ENCODE measurements around the gene METTL2B.
A peak's percentile ranks its signal among the peaks of the same experiment; 100 is the strongest.
"Not testable (repeated sequence)": the region's sequence is repeated elsewhere in the genome, so short reads cannot be mapped to it uniquely, and the experiment has no call there.

METTL2B gene

GRCh38 chr7:128456255-128456725 lies 20.3 kb upstream of the METTL2B start:
- peak overlapping the region; percentile 96 for H3K4me2 ChIP-seq (ENCODE audit: low read length)
- H3K79me1 ChIP-seq (ENCODE audit: low read length): peaks cover 26% of the 10 kb centered on the region
- H4K91ac ChIP-seq (ENCODE audit: low read depth, low read length): peak overlapping the region; percentile 97
- H2AFZ ChIP-seq (ENCODE audit: insufficient read depth, low read length, poor library complexity): peak overlapping the region; percentile 55
- no peaks in the 10 kb centered on the region for H3K27me3 ChIP-seq (ENCODE audit: insufficient read depth, low read length)
- H2AK5ac ChIP-seq (ENCODE audit: low read length): peak overlapping the region; percentile 98
- H2BK120ac ChIP-seq (ENCODE audit: insufficient read depth, low read length, poor library complexity): peak overlapping the region; percentile 82
- H4K8ac ChIP-seq (ENCODE audit: low read depth, low read length): peak overlapping the region; percentile 64
- peak overlapping the region; percentile 89 for H3K18ac ChIP-seq (ENCODE audit: low read length)
- H3K9ac ChIP-seq (ENCODE audit: low read length): peak overlapping the region; percentile 99
- peak overlapping the region; percentile 99 for H3K14ac ChIP-seq (ENCODE audit: low read length)
- no peaks in the 10 kb centered on the region for H3K9me3 ChIP-seq (ENCODE audit: insufficient read depth, low read depth, low read length)
- WGBS (ENCODE audit: extremely low coverage, insufficient coverage, insufficient read length): no CpG with 5 or more reads among the region's 5 CpGs
- H3K79me2 ChIP-seq (ENCODE audit: control insufficient read depth, insufficient read depth, low read length, poor library complexity): peaks cover 13% of the 10 kb centered on the region
- DNase-seq: peak in 1 of 2 donors; percentile 38
- H3K27ac ChIP-seq (ENCODE audit: low read depth, low read length): peak overlapping the region; percentile 96
- peaks cover 15 to 30% of the 10 kb centered on the region in 2 experiments for H3K4me1 ChIP-seq (ENCODE audit: control insufficient read depth in 1 of 2, insufficient read depth in 2 of 2, low read length in 2 of 2)
- H3K36me3 ChIP-seq (ENCODE audit: control insufficient read depth in 1 of 2, insufficient read depth in 2 of 2, low read length in 2 of 2): peaks cover 0 to 11% of the 10 kb centered on the region in 2 experiments
- H2BK5ac ChIP-seq (ENCODE audit: low read depth, low read length, poor library complexity): peak overlapping the region; percentile 92
- H3K4ac ChIP-seq (ENCODE audit: low read depth, low read length): peak overlapping the region; percentile 91
- peak overlapping the region; percentile 100 for H3K4me3 ChIP-seq (ENCODE audit: low read depth, low read length)
- H3K23ac ChIP-seq (ENCODE audit: low read length): no peak overlapping the region
- H4K12ac ChIP-seq (ENCODE audit: low read depth, low read length): peak overlapping the region; percentile 84
- peak overlapping the region; percentile 30 for H2BK12ac ChIP-seq (ENCODE audit: low read length)

GRCh38 chr7:128457385-128457784 lies 19.2 kb upstream of the METTL2B start:
- H3K9ac ChIP-seq (ENCODE audit: low read length); H3K14ac ChIP-seq (ENCODE audit: low read length); H2BK12ac ChIP-seq (ENCODE audit: low read length); H4K12ac ChIP-seq (ENCODE audit: low read depth, low read length); H2AFZ ChIP-seq (ENCODE audit: insufficient read depth, low read length, poor library complexity); H3K27ac ChIP-seq (ENCODE audit: low read depth, low read length); H3K4me3 ChIP-seq (ENCODE audit: low read depth, low read length); H4K8ac ChIP-seq (ENCODE audit: low read depth, low read length); H3K9me3 ChIP-seq (ENCODE audit: insufficient read depth, low read depth, low read length); H3K23ac ChIP-seq (ENCODE audit: low read length); H3K4ac ChIP-seq (ENCODE audit: low read depth, low read length); H4K91ac ChIP-seq (ENCODE audit: low read depth, low read length); H3K27me3 ChIP-seq (ENCODE audit: insufficient read depth, low read length): not testable (repeated sequence)
- peaks cover 0 to 11% of the 10 kb centered on the region in 2 experiments for H3K36me3 ChIP-seq (ENCODE audit: control insufficient read depth in 1 of 2, insufficient read depth in 2 of 2, low read length in 2 of 2)
- no CpG with 5 or more reads among the region's 6 CpGs for WGBS (ENCODE audit: extremely low coverage, insufficient coverage, insufficient read length)
- H3K4me2 ChIP-seq (ENCODE audit: low read length): peak overlapping the region; percentile 96
- H3K4me1 ChIP-seq (ENCODE audit: control insufficient read depth in 1 of 2, insufficient read depth in 2 of 2, low read length in 2 of 2): peaks cover 15 to 28% of the 10 kb centered on the region in 2 experiments
- H3K79me1 ChIP-seq (ENCODE audit: low read length): peaks cover 26% of the 10 kb centered on the region
- DNase-seq: peak; percentile 85 to 89
- peak overlapping the region; percentile 19 for H2BK120ac ChIP-seq (ENCODE audit: insufficient read depth, low read length, poor library complexity)
- H3K18ac ChIP-seq (ENCODE audit: low read length): peak overlapping the region; percentile 67
- H2BK5ac ChIP-seq (ENCODE audit: low read depth, low read length, poor library complexity): peak overlapping the region; percentile 42
- H2AK5ac ChIP-seq (ENCODE audit: low read length): peak overlapping the region; percentile 57
- peaks cover 13% of the 10 kb centered on the region for H3K79me2 ChIP-seq (ENCODE audit: control insufficient read depth, insufficient read depth, low read length, poor library complexity)

- no peak overlapping the region for H2BK12ac ChIP-seq (ENCODE audit: low read length)
- no peak overlapping the region for H3K23ac ChIP-seq (ENCODE audit: low read length)
- no peak for DNase-seq
- H3K36me3 ChIP-seq (ENCODE audit: control insufficient read depth in 1 of 2, insufficient read depth in 2 of 2, low read length in 2 of 2): peaks cover 4 to 15% of the 10 kb centered on the region in 2 experiments
- no peak overlapping the region for H3K9ac ChIP-seq (ENCODE audit: low read length)
- H2AK5ac ChIP-seq (ENCODE audit: low read length): no peak overlapping the region
- H2BK5ac ChIP-seq (ENCODE audit: low read depth, low read length, poor library complexity): no peak overlapping the region
- H2AFZ ChIP-seq (ENCODE audit: insufficient read depth, low read length, poor library complexity): no peak overlapping the region
- no peaks in the 10 kb centered on the region for H3K27me3 ChIP-seq (ENCODE audit: insufficient read depth, low read length)
- H4K91ac ChIP-seq (ENCODE audit: low read depth, low read length): no peak overlapping the region
- no peak overlapping the region for H3K4ac ChIP-seq (ENCODE audit: low read depth, low read length)
- H3K4me1 ChIP-seq (ENCODE audit: control insufficient read depth in 1 of 2, insufficient read depth in 2 of 2, low read length in 2 of 2): peaks cover 13 to 21% of the 10 kb centered on the region in 2 experiments
- peaks cover 13% of the 10 kb centered on the region for H3K79me2 ChIP-seq (ENCODE audit: control insufficient read depth, insufficient read depth, low read length, poor library complexity)
- H3K4me3 ChIP-seq (ENCODE audit: low read depth, low read length): no peak overlapping the region
- no CpG with 5 or more reads among the region's 3 CpGs for WGBS (ENCODE audit: extremely low coverage, insufficient coverage, insufficient read length)
- H4K12ac ChIP-seq (ENCODE audit: low read depth, low read length): no peak overlapping the region
- H3K27ac ChIP-seq (ENCODE audit: low read depth, low read length): no peak overlapping the region
- H3K4me2 ChIP-seq (ENCODE audit: low read length): no peak overlapping the region
- H3K18ac ChIP-seq (ENCODE audit: low read length): no peak overlapping the region
- H4K8ac ChIP-seq (ENCODE audit: low read depth, low read length): no peak overlapping the region
- no peak overlapping the region for H2BK120ac ChIP-seq (ENCODE audit: insufficient read depth, low read length, poor library complexity)
- peaks cover 20% of the 10 kb centered on the region for H3K79me1 ChIP-seq (ENCODE audit: low read length)
- no peak overlapping the region for H3K14ac ChIP-seq (ENCODE audit: low read length)
- H3K9me3 ChIP-seq (ENCODE audit: insufficient read depth, low read depth, low read length): no peaks in the 10 kb centered on the region
Measured at GRCh38 chr7:128458956-128459355, 17.6 kb upstream of the METTL2B start.

GRCh38 chr7:128459394-128459878 lies 17.1 kb upstream of the METTL2B start:
- no peak overlapping the region for H2BK5ac ChIP-seq (ENCODE audit: low read depth, low read length, poor library complexity)
- H3K4ac ChIP-seq (ENCODE audit: low read depth, low read length): peak overlapping the region; percentile 25
- WGBS (ENCODE audit: extremely low coverage, insufficient coverage, insufficient read length): no CpG with 5 or more reads among the region's 5 CpGs
- no peak overlapping the region for H3K4me3 ChIP-seq (ENCODE audit: low read depth, low read length)
- H3K4me2 ChIP-seq (ENCODE audit: low read length): no peak overlapping the region
- H3K18ac ChIP-seq (ENCODE audit: low read length): no peak overlapping the region
- no peaks in the 10 kb centered on the region for H3K9me3 ChIP-seq (ENCODE audit: insufficient read depth, low read depth, low read length)
- H4K12ac ChIP-seq (ENCODE audit: low read depth, low read length): no peak overlapping the region
- peaks cover 13% of the 10 kb centered on the region for H3K79me2 ChIP-seq (ENCODE audit: control insufficient read depth, insufficient read depth, low read length, poor library complexity)
- peak; percentile 56 to 67 for DNase-seq
- peaks cover 12 to 17% of the 10 kb centered on the region in 2 experiments for H3K4me1 ChIP-seq (ENCODE audit: control insufficient read depth in 1 of 2, insufficient read depth in 2 of 2, low read length in 2 of 2)
- no peak overlapping the region for H2AK5ac ChIP-seq (ENCODE audit: low read length)
- peaks cover 7 to 15% of the 10 kb centered on the region in 2 experiments for H3K36me3 ChIP-seq (ENCODE audit: control insufficient read depth in 1 of 2, insufficient read depth in 2 of 2, low read length in 2 of 2)
- H2BK120ac ChIP-seq (ENCODE audit: insufficient read depth, low read length, poor library complexity): no peak overlapping the region
- no peak overlapping the region for H3K14ac ChIP-seq (ENCODE audit: low read length)
- H3K27me3 ChIP-seq (ENCODE audit: insufficient read depth, low read length): no peaks in the 10 kb centered on the region
- no peak overlapping the region for H4K91ac ChIP-seq (ENCODE audit: low read depth, low read length)
- no peak overlapping the region for H4K8ac ChIP-seq (ENCODE audit: low read depth, low read length)
- peaks cover 17% of the 10 kb centered on the region for H3K79me1 ChIP-seq (ENCODE audit: low read length)
- no peak overlapping the region for H3K9ac ChIP-seq (ENCODE audit: low read length)
- no peak overlapping the region for H3K23ac ChIP-seq (ENCODE audit: low read length)
- no peak overlapping the region for H2BK12ac ChIP-seq (ENCODE audit: low read length)
- H3K27ac ChIP-seq (ENCODE audit: low read depth, low read length): no peak overlapping the region
- H2AFZ ChIP-seq (ENCODE audit: insufficient read depth, low read length, poor library complexity): no peak overlapping the region

Measured in trophoblast cell (in vitro differentiated cells and primary cell).